H9 (cell line): ENCODE results near the gene B3GLCT. TPM values are rescaled to one million over a fixed set of nuclear protein-coding genes. Genes with fewer than 3 reads are reported as not detected.

Experiments used
- DNase-seq: peaks from one replicate; pipeline ENCODE4 v3.0.0-alpha.2; 2017
- H2AFZ ChIP-seq: one replicate; pipeline ENCODE4 v1.6.1; 2013; ENCODE audit warnings: mild to moderate bottlenecking, low read length, control low read depth, moderate library complexity
- H2AK5ac ChIP-seq: 2 replicates; pipeline ENCODE4 v1.6.1; 2013; ENCODE audit warnings: low read length, control low read depth, mixed read lengths; ENCODE audit not compliant: insufficient read length
- H2BK120ac ChIP-seq: one replicate; pipeline ENCODE4 v1.6.1; 2013; ENCODE audit warnings: low read depth, mild to moderate bottlenecking, low read length, control low read depth, inconsistent platforms; ENCODE audit not compliant: poor library complexity, severe bottlenecking
- H2BK12ac ChIP-seq: 2 replicates; pipeline ENCODE4 v1.6.1; 2013; ENCODE audit warnings: low read length, control low read depth, mixed read lengths, low read depth; ENCODE audit not compliant: insufficient read length
- H2BK15ac ChIP-seq: 2 replicates; pipeline ENCODE4 v1.6.1; 2013; ENCODE audit warnings: low read depth, low read length, control low read depth
- H2BK20ac ChIP-seq: one replicate; pipeline ENCODE4 v1.6.1; 2013; ENCODE audit warnings: low read depth, mild to moderate bottlenecking, low read length, control low read depth, inconsistent platforms; ENCODE audit not compliant: poor library complexity, severe bottlenecking
- H2BK5ac ChIP-seq: 2 replicates; pipeline ENCODE4 v1.6.1; 2013; ENCODE audit warnings: low read length, control low read depth, mixed read lengths; ENCODE audit not compliant: insufficient read length
- H3K14ac ChIP-seq: 2 replicates; pipeline ENCODE4 v1.6.1; 2013; ENCODE audit warnings: low read length, control low read depth; ENCODE audit not compliant: insufficient read depth
- H3K18ac ChIP-seq: 2 replicates; pipeline ENCODE4 v1.6.1; 2013; ENCODE audit warnings: low read depth, mild to moderate bottlenecking, mixed read lengths, low read length, control low read depth; ENCODE audit not compliant: insufficient read length
- H3K23ac ChIP-seq: 2 replicates; pipeline ENCODE4 v1.6.1; 2013; ENCODE audit warnings: low read length, control low read depth, mixed read lengths, low read depth; ENCODE audit not compliant: insufficient read length
- H3K23me2 ChIP-seq: 2 replicates; pipeline ENCODE4 v1.6.1; 2013; ENCODE audit warnings: low read depth, mild to moderate bottlenecking, mixed read lengths, low read length, control low read depth; ENCODE audit not compliant: insufficient read length, poor library complexity, severe bottlenecking
- H3K27ac ChIP-seq: 2 replicates; pipeline ENCODE4 v1.5.1; 2013; ENCODE audit warnings: low read length, control low read depth, mixed read lengths, low read depth; ENCODE audit not compliant: insufficient read length
- H3K27me3 ChIP-seq: 2 replicates; pipeline ENCODE4 v1.6.1; 2013; ENCODE audit warnings: low read length, control low read depth, inconsistent platforms; ENCODE audit not compliant: insufficient read depth
- H3K4ac ChIP-seq: 2 replicates; pipeline ENCODE4 v1.6.1; 2013; ENCODE audit warnings: low read depth, mild to moderate bottlenecking, control low read depth, inconsistent platforms, low read length, moderate library complexity
- H3K4me1 ChIP-seq: 2 replicates; pipeline ENCODE4 v1.6.1; 2013; ENCODE audit warnings: low read length, control low read depth, inconsistent platforms; ENCODE audit not compliant: insufficient read depth
- H3K4me2 ChIP-seq: 2 replicates; pipeline ENCODE4 v1.6.1; 2013; ENCODE audit warnings: low read length, control low read depth, mixed read lengths; ENCODE audit not compliant: insufficient read length, insufficient read depth
- H3K56ac ChIP-seq: 2 replicates; pipeline ENCODE4 v1.6.1; 2013; ENCODE audit warnings: low read depth, mild to moderate bottlenecking, mixed read lengths, low read length, control low read depth; ENCODE audit not compliant: insufficient read length
- H3K79me1 ChIP-seq: 2 replicates; pipeline ENCODE4 v1.6.1; 2013; ENCODE audit warnings: low read depth, mild to moderate bottlenecking, moderate library complexity, low read length, control low read depth, inconsistent platforms; ENCODE audit not compliant: insufficient read depth, poor library complexity, severe bottlenecking
- H3K79me2 ChIP-seq: 2 replicates; pipeline ENCODE4 v1.6.1; 2013; ENCODE audit warnings: low read length, control low read depth, inconsistent platforms; ENCODE audit not compliant: insufficient read depth
- H3K9ac ChIP-seq: 2 replicates; pipeline ENCODE4 v1.6.1; 2013; ENCODE audit warnings: low read length, control low read depth, mixed read lengths; ENCODE audit not compliant: insufficient read length; ENCODE audit errors: extremely low read depth
- H3K9me3 ChIP-seq: one replicate; pipeline ENCODE4 v1.6.1; 2013; ENCODE audit warnings: low read depth, low read length, inconsistent platforms; ENCODE audit not compliant: control insufficient read depth
- H3T11ph ChIP-seq: one replicate; pipeline ENCODE4 v1.6.1; 2013; ENCODE audit warnings: mild to moderate bottlenecking, low read length, control low read depth, inconsistent platforms
- H4K20me1 ChIP-seq: one replicate; pipeline ENCODE4 v1.6.1; 2013; ENCODE audit not compliant: control insufficient read depth, insufficient read length, insufficient read depth
- H4K5ac ChIP-seq: 2 replicates; pipeline ENCODE4 v1.6.1; 2013; ENCODE audit warnings: low read depth, mild to moderate bottlenecking, mixed read lengths, low read length, control low read depth; ENCODE audit not compliant: insufficient read length
- H4K8ac ChIP-seq: replicated peaks from 2 replicates; pipeline ENCODE4 v1.6.1; 2013; ENCODE audit warnings: low read length, control low read depth, mixed read lengths, low read depth; ENCODE audit not compliant: insufficient read length
- H4K91ac ChIP-seq: 2 replicates; pipeline ENCODE4 v1.6.1; 2013; ENCODE audit warnings: low read depth, mild to moderate bottlenecking, moderate library complexity, mixed read lengths, low read length, control low read depth; ENCODE audit not compliant: insufficient read length
- H3K27ac Mint-ChIP-seq, 3 experiments: 2 replicates in 2 of 3; 3 replicates in 1 of 3; pipeline ENCODE4 v1.8.0; 2020 to 2021; ENCODE audit warnings: mixed read lengths in 3 of 3, mild to moderate bottlenecking in 1 of 3, moderate library complexity in 1 of 3
- H3K27me3 Mint-ChIP-seq: 2 replicates; pipeline ENCODE4 v1.8.0; 2021; ENCODE audit warnings: low read depth, mild to moderate bottlenecking, moderate library complexity, mixed read lengths
- H3K36me3 Mint-ChIP-seq, 3 experiments: 2 replicates in 2 of 3; 3 replicates in 1 of 3; pipeline ENCODE4 v1.8.0; 2020 to 2021; ENCODE audit warnings: low read depth in 3 of 3, mixed read lengths in 3 of 3; ENCODE audit not compliant: insufficient read depth in 1 of 3
- H3K4me1 Mint-ChIP-seq, 2 experiments: 2 replicates each; pipeline ENCODE4 v1.8.0; 2020; ENCODE audit warnings: mixed read lengths in 2 of 2
- H3K4me3 Mint-ChIP-seq, 2 experiments: 2 replicates in 1 of 2; 3 replicates in 1 of 2; pipeline ENCODE4 v1.8.0; 2020 to 2021; ENCODE audit warnings: mild to moderate bottlenecking in 2 of 2, mixed read lengths in 2 of 2, moderate library complexity in 1 of 2
- H3K9me3 Mint-ChIP-seq, 2 experiments: 2 replicates in 1 of 2; 3 replicates in 1 of 2; pipeline ENCODE4 v1.8.0; 2020; ENCODE audit warnings: mild to moderate bottlenecking in 2 of 2, mixed read lengths in 2 of 2, moderate library complexity in 1 of 2
- CTCF ChIP-seq: fragments of 200-600 bp; sonication (generic); conservative IDR thresholded peaks from 3 replicates; pipeline ENCODE4 v1.8.0; 2021; ENCODE audit warnings: antibody characterized with exemption, mild to moderate bottlenecking
- WGBS: extraction: QIAGEN DNeasy Blood & Tissue Kit; methylation state at CpG from one replicate; pipeline ENCODE4 v1.1.7; 2013; ENCODE audit warnings: missing lambda C conversion rate, low lambda C conversion rate, mixed read lengths; ENCODE audit not compliant: insufficient read length; ENCODE audit errors: extremely low coverage; 5-methylcytosine and 5-hydroxymethylcytosine counted together
- total RNA-seq: library from RNA; stranded (reverse); gene quantifications from 2 replicates; pipeline ENCODE4 v1.2.1, GENCODE V29; 2021

The B3GLCT gene
- total RNA-seq, 1 experiment from 2014 or later: 5.4 TPM

GRCh38 chr13:31236211-31236786 is 36.5 kb downstream of the B3GLCT start:
- Histone ChIP-seq H3K79me1 (no peaks in the 10 kb centered on the region), H3T11ph (no peak overlapping the region), H3K18ac (no peak overlapping the region), H4K8ac (no peak overlapping the region), H2AFZ (no peak overlapping the region), H2BK12ac (no peak overlapping the region), H3K27me3 (no peaks in the 10 kb centered on the region), H2BK20ac (no peak overlapping the region), H3K23ac (no peak overlapping the region), H3K4me2 (no peak overlapping the region), H2BK5ac (no peak overlapping the region), H3K9me3 (no peaks in the 10 kb centered on the region), H2BK120ac (no peak overlapping the region), H3K4ac (no peak overlapping the region), H3K27ac (no peak overlapping the region), H3K4me1 (no peaks in the 10 kb centered on the region), H2AK5ac (no peak overlapping the region), H3K9ac (no peak overlapping the region), H3K56ac (no peak overlapping the region), H4K20me1 (no peaks in the 10 kb centered on the region), H3K79me2 (no peaks in the 10 kb centered on the region), H4K91ac (no peak overlapping the region), H3K14ac (no peak overlapping the region), H4K5ac (no peak overlapping the region), H2BK15ac (no peak overlapping the region), H3K23me2 (no peaks in the 10 kb centered on the region)
- no peak overlapping the region for H3K27ac Mint-ChIP-seq
- no peaks in the 10 kb centered on the region for H3K36me3 Mint-ChIP-seq
- DNase-seq: no peak
- H3K27me3 Mint-ChIP-seq: no peaks in the 10 kb centered on the region; the same call in 1 of the 2 replicates
- no CpG with 5 or more reads among the region's 3 CpGs for WGBS
- no peak overlapping the region for H3K4me3 Mint-ChIP-seq
- peak; percentile 85 for TF ChIP-seq CTCF
- H3K4me1 Mint-ChIP-seq: no peaks in the 10 kb centered on the region
- H3K9me3 Mint-ChIP-seq: no peaks in the 10 kb centered on the region
